Ramos (cell line): ENCODE results near the gene ITGAD.

Experiments
- in situ Hi-C: fragments of 300-500 bp; cut with MboI; formaldehyde crosslinking; loops from one replicate; pipeline ENCODE4 v1.14.3; 2022; ENCODE audit warnings: low sequenced_read_pairs; ENCODE audit not compliant: unreplicated experiment

The ITGAD gene

DNA sequence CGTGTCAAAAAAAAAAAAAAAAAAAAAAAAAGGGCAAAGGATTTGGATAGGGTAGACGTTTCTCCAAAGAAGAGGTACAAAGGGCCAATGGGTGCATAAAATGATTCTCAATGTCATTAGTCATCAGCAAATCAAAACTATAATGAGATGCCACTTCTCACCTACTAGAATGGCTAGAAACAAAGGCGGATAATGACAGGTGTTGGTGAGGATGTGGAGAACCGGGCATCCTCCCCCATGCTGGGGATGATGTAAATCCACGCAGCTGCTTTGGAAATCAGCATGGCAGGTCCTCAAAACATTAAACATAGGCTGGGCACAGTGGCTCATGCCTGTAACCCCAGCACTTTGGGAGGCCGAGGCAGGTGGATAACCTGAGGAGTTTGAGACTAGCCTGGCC, 28.7 kb upstream of the ITGAD start:
- in situ Hi-C loops: no loop called here

DNA sequence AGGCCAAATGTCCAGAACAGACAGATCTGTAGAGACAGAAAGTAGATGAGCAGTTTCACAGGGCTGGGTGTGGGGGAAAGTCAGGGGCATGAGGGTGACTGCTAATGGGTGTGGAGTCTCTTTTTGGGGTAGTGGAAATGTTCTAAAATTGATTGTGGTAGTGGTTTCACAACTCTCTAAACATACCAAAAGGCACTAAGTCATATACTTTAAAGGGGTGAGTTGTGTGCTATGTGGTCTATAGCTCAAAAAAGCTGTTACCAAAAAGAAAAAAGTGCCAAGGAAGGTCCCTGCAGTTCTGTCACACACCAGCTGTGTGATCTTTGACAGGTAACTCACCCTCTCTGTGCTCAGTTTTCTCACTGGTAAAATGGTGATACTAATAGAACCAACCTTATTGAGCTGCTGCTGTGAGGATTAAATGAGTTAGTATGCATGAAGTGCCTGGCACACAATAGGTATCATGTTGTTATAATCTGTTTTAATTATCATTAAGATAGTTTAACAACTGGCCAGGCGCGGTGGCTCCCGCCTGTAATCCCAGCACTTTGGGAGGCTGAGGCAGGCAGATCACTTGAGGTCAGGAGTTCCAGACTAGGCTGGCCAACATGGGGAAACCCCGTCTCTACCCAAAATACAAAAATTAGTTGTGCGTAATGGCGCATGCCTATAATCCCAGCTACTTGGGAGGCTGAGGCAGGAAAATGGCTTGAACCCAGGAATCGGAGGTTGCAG, 27.8 kb upstream of the ITGAD start:
- in situ Hi-C loops: no loop called here

DNA sequence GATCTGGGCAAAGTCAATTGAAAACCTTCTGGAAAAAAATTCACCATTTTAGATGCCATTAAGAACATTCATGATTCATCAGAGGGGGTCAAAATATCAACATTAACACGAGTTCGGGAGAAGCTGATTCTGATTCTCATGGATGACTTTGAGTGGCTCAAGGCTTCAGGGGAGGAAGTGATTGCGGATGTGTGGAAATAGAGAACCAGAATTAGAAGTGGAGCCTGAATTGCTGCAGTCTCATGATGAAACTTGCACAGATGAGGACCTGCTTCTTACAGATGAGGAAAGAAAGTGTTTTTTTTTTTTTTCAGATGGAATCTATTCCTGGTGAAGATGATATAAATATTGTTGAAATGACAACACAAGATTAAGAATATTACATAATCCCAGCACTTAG, 25.3 kb upstream of the ITGAD start:
- in situ Hi-C loops: no loop called here

DNA sequence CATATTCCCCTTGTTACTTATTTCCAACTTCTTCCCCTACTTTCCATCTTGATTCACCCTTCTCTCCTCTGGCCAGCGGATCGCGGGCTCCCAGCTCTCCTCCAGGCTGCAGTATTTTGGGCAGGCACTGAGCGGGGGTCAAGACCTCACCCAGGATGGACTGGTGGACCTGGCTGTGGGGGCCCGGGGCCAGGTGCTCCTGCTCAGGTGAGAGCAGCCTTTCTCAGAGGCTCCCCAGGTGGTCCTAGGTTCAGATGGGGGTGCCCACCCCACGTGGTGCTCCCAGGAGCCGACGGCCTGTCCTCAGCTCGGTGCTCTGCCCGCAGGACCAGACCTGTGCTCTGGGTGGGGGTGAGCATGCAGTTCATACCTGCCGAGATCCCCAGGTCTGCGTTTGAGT, 22.1 kb upstream of the ITGAD start:
- in situ Hi-C loops: no loop called here

DNA sequence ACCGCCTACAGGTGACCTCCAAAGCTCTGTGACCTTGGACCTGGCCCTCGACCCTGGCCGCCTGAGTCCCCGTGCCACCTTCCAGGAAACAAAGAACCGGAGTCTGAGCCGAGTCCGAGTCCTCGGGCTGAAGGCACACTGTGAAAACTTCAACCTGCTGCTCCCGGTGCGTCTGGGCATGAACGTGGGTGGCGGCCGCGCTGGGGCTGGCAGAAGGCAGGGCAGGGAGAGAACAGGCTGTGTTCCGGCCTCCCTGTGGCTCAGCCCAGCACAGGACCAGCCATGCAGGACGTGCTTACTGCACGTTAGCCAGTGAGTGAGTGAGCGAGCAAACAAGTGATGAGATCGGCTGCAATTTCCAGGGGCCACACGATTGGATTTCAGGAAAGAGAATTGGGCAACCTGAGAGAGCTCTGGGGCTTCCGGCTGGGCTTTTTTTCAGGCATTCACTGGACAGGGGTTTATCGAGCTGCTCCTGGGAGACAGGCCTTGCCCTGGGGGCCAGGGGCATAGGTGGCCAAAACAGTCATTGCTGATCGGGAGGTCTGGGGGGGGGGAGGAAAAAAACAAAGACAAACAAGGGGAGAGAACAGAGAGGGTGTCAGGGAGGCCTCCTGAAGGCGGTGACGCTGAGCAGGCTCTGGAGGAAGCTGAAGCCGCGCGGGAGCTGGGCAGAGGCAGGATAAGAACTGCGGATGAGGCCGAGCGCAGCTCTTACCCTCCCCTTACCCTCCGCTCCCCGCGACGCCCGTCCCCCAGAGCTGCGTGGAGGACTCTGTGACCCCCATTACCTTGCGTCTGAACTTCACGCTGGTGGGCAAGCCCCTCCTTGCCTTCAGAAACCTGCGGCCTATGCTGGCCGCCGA, 21.3 kb upstream of the ITGAD start:
- in situ Hi-C loops: no loop called here

DNA sequence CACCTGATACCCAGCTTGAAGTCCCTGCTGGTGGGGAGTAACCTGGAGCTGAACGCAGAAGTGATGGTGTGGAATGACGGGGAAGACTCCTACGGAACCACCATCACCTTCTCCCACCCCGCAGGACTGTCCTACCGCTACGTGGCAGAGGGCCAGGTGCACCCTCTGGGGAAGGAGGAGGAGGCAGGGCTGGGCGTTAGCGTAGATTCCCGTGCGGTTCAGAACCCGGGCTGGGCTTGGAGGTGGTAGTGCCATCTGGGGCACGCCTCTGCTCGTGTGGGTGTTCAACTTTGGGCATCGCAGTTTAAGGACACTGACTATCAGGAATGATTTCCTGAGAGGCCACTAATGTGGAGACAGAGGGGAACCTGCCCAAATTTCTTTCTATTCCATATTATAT, 19.9 kb upstream of the ITGAD start:
- in situ Hi-C loops: no loop called here

DNA sequence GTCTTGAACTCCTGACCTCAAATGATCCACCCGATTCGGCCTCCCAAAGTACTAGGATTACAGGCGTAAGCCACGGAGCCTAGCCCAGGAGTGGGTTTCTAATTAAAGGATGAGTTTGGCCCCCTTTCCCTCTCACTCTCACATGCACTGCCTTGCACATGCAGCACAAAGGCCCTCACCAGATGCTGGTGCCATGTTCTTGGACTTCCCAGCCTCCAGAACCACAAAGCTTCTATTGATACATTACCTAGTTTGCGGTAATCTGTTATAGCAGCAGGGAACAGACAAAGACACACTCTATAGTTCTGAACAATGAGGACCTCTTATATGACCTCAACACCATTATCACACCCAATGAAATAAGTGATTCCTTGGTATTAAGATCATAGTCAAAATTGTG, 17.9 kb upstream of the ITGAD start:
- in situ Hi-C loops: no loop called here

DNA sequence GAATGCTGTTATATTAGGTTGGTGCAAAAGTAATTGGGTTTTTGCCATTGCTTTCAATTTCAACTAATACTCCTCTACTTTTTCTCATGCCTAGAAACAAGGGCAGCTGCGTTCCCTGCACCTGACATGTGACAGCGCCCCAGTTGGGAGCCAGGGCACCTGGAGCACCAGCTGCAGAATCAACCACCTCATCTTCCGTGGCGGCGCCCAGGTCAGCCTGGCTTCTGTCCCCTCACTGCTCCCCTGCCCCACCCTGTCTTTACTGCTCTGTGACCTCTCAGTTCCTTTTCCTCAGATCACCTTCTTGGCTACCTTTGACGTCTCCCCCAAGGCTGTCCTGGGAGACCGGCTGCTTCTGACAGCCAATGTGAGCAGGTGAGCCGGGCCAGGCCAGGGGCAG, 16.4 kb upstream of the ITGAD start:
- in situ Hi-C loops: no loop called here

DNA sequence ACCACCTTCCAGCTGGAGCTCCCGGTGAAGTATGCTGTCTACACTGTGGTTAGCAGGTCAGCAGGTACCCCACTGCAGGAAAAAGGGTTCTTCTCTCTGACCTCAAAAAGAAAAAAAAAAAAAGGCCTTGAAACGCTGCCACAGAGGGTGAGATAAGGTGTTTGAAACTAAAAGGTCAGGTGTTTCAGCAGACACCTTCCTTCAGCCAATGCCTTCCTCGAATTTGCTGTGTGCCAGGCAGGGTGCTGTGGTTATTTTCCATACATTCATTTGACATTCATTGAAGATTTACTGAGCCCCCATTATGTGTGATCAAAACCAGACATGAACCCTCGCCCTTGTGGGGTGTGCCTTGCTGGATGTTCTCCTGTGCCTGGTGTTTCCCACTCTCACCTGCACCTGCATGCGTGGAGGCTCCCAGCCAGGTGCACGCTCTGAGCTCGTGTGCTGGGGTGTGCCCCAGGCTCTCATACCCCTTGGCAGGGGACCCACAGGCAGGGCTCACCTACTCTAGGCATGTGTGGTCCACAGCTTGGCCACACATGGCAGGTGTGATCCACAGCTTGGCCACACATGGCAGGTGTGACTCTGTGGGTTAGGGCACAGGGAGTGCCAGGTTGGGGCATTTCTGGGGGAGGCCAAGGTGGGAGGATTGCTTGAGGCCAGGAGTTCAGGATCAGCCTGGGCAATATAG, 15.8 kb upstream of the ITGAD start:
- in situ Hi-C loops: no loop called here

DNA sequence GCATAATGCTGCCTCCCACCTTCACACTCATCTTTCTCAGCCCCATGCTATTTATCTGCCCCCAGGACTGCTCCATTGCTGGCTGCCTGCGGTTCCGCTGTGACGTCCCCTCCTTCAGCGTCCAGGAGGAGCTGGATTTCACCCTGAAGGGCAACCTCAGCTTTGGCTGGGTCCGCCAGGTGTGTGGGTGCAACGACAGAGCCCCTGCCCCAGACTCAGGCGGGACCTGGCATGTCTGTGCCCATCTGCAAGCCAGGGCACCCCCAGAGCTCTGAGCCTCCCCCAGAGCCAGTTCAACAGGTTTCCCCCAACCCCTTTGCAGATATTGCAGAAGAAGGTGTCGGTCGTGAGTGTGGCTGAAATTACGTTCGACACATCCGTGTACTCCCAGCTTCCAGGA, 12.9 kb upstream of the ITGAD start:
- in situ Hi-C loops: no loop called here

DNA sequence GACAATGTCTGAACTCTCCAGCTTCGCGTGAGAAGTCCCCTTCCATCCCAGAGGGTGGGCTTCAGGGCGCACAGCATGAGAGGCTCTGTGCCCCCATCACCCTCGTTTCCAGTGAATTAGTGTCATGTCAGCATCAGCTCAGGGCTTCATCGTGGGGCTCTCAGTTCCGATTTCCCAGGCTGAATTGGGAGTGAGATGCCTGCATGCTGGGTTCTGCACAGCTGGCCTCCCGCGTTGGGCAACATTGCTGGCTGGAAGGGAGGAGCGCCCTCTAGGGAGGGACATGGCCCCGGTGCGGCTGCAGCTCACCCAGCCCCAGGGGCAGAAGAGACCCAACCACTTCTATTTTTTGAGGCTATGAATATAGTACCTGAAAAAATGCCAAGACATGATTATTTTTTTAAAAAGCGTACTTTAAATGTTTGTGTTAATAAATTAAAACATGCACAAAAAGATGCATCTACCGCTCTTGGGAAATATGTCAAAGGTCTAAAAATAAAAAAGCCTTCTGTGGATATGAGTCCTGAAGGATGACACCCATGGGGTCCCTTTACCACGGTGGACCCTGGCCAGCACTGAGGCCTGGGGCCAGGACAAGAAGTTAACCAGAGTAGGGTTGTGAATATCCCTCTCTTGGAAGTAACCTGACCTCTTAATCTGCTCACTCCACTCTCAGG, 10.5 kb upstream of the ITGAD start:
- in situ Hi-C loops: no loop called here

DNA sequence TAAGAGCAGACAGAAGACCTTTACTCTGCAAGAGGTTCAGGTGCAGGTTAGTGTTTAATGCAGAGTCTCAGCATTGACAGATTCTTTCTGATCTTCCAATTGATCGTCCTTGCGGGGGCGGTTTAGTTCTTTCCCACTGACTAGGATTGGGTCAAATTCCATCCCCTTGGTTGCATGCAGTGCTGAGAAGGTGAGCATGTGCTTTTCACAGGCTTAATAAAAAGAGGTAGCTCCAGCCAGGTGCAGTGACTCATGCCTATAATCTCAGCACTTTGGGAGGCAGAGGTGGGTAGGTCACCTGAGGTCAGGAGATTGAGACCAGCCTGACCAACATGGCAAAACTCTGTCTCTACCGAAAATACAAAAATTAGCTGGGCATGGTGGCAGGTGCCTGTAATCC, 7.5 kb upstream of the ITGAD start:
- in situ Hi-C loops: no loop called here

DNA sequence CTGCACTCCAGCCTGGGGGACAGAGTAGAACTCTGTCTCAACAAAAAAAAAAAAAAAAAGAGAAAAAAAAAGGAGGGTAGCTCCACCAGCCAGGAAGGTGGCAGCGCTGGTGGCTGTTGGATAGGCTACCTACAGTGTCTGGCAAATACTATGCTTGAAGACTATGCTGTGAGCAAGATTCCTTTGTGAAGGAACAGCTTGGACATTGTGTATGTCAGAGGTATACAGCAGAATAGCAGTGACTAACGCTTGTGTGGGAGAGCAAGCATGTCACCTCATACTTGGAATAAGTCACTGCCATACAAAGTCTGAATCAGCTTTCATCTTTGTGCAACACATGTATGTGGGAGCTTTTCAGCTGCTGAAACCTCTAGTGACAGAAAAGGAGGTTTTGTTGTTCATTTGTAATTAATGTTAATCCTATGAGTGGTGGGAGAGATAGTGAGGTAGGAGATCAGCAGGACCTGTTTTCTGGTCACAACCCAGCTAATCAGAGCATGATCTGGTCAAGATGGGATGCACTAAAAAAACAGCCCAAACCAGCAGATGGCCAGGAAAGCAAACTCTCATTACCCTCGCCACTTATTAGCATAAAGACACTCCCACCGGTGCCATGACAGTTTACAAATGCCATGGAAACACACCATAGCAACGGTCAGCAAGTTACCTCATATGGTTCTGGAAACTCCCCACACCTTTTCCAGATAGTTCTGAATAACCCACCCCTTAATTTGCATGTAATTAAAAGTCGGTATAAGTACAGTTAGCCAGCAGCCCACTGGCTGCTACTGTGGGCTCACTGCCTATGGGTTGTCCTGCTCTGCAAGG, 6.8 kb upstream of the ITGAD start:
- in situ Hi-C loops: no loop called here

DNA sequence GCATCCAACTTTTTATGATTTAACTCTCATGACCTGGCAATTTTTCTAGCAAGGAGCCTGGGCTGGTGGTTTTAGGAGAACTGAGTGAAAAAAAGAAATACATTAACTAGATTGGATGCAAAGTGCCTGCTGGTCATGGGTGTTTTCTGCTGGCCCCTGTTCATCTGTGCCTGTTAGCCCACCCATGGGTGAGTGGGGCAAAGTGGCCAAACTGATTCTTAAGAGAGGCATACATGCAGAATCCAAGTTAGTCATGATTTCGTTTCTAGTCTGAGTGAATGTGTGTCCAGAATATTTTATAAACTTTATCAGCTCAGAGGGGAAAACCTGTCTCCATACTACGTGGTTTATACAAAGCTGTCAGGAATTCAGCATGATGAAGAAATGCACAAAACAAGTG, 4.6 kb upstream of the ITGAD start:
- in situ Hi-C loops: no loop called here

DNA sequence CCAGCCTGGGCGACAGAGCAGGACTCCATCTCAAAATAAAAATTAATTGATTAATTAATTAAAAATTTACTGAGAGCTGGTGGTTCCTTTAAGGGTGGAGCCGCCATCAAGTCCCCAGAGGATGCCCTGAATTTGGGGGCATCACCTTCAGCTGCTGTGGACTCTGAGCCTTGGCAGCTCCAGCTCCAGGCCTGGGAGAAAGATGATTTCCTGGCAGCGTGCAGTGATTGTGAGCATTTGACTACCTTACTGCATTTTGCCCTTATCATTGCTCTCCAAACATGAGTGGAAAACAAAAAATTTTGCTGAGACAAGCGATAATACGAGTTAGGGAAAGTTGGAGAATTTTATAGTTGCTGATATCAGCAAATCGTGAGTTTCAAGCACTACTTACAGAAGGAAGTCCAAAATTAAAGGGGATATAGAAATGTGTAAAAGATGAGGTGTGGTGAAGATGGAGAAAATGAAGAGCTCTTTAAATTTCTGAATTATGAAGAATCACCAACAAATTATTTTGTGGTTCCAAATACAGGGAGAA, 2.6 kb upstream of the ITGAD start:
- in situ Hi-C loops: no loop called here

DNA sequence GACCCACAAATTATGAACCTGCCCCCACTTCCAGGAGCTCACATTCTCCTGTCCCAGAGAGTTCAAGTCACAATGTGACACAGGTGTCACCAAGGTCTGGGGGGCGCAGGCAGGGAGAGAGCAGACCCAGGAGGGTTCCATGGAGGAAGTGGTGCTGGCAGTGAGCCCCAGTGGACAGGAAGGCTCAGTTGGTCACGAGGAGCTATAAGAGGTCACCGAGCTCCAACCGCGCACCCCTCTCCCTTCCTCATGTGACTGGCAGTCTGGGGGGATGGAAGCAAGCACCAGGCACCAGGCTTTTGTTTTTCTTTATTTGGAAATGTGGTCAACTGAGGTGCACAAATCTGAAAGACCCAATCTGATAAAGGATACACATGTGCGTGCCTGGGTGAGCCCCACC, 2.5 kb downstream of the ITGAD start:
- in situ Hi-C loops: no loop called here

DNA sequence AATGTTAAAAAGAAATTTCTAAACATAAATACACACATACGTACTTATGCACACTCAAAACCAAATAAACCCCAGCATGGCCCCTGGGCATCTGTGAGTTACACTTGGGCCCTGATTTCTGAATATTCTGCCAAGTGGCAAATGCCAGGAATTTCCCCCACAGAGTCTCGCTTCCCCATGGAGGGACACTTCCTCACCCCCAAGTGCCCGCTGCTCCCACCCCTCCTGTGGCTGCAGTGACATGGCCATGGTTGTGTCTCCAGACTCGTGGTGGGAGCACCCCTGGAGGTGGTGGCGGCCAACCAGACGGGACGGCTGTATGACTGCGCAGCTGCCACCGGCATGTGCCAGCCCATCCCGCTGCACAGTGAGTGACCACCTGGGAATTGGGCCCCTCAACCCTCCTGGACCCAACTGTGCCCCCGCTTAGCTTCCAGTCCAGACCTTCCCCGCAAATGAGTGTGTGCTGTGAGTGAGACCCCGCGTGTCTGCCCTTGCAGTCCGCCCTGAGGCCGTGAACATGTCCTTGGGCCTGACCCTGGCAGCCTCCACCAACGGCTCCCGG, 4.0 kb downstream of the ITGAD start:
- in situ Hi-C loops: no loop called here

DNA sequence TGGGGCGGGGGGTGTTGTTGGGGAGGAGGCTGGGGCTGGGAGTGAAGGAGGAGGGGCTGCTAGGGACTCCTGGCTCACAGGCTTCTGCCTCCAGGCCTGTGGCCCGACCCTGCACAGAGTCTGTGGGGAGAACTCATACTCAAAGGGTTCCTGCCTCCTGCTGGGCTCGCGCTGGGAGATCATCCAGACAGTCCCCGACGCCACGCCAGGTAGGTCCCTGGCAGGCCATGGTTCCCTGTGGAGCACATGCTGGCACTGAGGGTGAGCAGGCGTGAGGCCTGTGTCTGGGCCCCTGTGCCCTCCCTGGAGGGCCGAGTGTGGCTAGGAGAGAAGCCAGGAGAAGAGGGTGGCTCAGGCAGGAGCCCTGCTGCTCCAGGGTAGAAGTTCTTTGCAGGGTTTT, 4.6 kb downstream of the ITGAD start:
- in situ Hi-C loops: no loop called here

DNA sequence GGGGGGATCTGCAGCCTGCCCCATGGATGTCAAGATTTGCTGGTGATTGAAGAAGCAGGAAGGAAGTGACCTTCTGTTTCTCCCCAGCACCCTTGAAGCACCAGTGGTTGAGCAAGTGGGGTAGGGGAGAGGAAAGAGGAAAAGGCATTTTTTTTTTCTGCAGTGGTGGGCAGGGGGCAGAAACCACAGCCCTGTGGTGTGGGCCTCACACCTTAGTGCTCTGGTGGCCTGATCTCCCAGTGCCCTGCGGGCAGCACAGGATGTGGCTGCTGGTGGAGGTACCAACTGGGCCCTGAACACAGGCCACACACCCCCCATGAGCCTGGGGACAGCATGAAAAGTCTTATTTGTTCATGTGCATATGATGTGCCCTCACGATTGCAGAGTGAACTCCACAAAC, 7.1 kb downstream of the ITGAD start:
- in situ Hi-C loops: no loop called here
